Smooth muscle cell (in vitro differentiated cells): Measurements from ENCODE around the gene PCDHGB4. TPM values are rescaled to one million over a fixed set of nuclear protein-coding genes. Genes with fewer than 3 reads are reported as not detected.
"Not testable (repeated sequence)": the region's sequence is repeated elsewhere in the genome, so short reads cannot be mapped to it uniquely, and the experiment has no call there.

Source experiments
- DNase-seq: peaks from one replicate; lab custom pipeline; 2025; ENCODE audit not compliant: unreplicated experiment; lab: John Stamatoyannopoulos, UW
- H2AFZ ChIP-seq: fragments of 200-600 bp; sonication (generic); 2 replicates; pipeline ENCODE4 v1.6.0; 2016; ENCODE audit warnings: antibody characterized with exemption, low read depth, mild to moderate bottlenecking
- H3F3A ChIP-seq: fragments of 200-600 bp; sonication (generic); 2 replicates; pipeline ENCODE4 v1.6.0; 2017; ENCODE audit warnings: antibody characterized with exemption, low read depth
- H3K27ac ChIP-seq: fragments of 200-600 bp; sonication (generic); 2 replicates; pipeline ENCODE4 v1.5.1; 2016; ENCODE audit warnings: low read depth, mild to moderate bottlenecking
- H3K27me3 ChIP-seq: fragments of 200-600 bp; sonication (generic); 2 replicates; pipeline ENCODE4 v1.6.1; 2016; ENCODE audit warnings: low read depth, mild to moderate bottlenecking
- H3K36me3 ChIP-seq: fragments of 200-600 bp; sonication (generic); 2 replicates; pipeline ENCODE4 v1.5.1; 2016; ENCODE audit warnings: low read depth
- H3K4me1 ChIP-seq: fragments of 200-600 bp; sonication (generic); 2 replicates; pipeline ENCODE4 v1.5.1; 2016; ENCODE audit warnings: low read depth
- H3K4me2 ChIP-seq: fragments of 200-600 bp; sonication (generic); 2 replicates; pipeline ENCODE4 v1.6.0; 2016; ENCODE audit warnings: mild to moderate bottlenecking
- H3K4me3 ChIP-seq: fragments of 200-600 bp; sonication (generic); 2 replicates; pipeline ENCODE4 v1.5.1; 2016; ENCODE audit warnings: mild to moderate bottlenecking
- H3K79me2 ChIP-seq: fragments of 200-600 bp; sonication (generic); 2 replicates; pipeline ENCODE4 v1.6.0; 2016; ENCODE audit warnings: low read depth, mild to moderate bottlenecking
- H3K9ac ChIP-seq: fragments of 200-600 bp; sonication (generic); 2 replicates; pipeline ENCODE4 v1.6.0; 2016; ENCODE audit warnings: low read depth
- H3K9me3 ChIP-seq: fragments of 200-600 bp; sonication (generic); replicated peaks from 2 replicates; pipeline ENCODE4 v1.5.1; 2016; ENCODE audit warnings: low read depth
- H4K20me1 ChIP-seq: fragments of 200-600 bp; sonication (generic); 2 replicates; pipeline ENCODE4 v1.6.0; 2016; ENCODE audit warnings: low read depth
- CTCF ChIP-seq: fragments of 200-600 bp; sonication (generic); IDR thresholded peaks from 2 replicates; pipeline ENCODE4 v1.5.1; 2017; ENCODE audit warnings: borderline replicate concordance, mild to moderate bottlenecking, antibody characterized with exemption; ENCODE audit not compliant: insufficient read depth, poor library complexity, severe bottlenecking
- WGBS: methylation state at CpG from one replicate; pipeline ENCODE4 v1.1.7; 2016; ENCODE audit warnings: low lambda C conversion rate; 5-methylcytosine and 5-hydroxymethylcytosine counted together
- polyA plus RNA-seq: library from polyadenylated mRNA; unstranded; fragments of >200 nt; fragmentation: Nextera tagmentation; extraction: Ambion mirVana; gene quantifications from 2 replicates; pipeline ENCODE4 v1.2.1, GENCODE V29; 2016
- total RNA-seq: library from RNA; depleted of rRNA; stranded (reverse); fragments of >200 nt; gene quantifications from 2 replicates; pipeline ENCODE4 v1.2.3, GENCODE V29; 2014

Gene PCDHGB4
- total and polyA plus RNA-seq, 2 experiments from 2014 or later = 27.5 to 43.1 TPM

- Histone ChIP-seq H3K36me3 (no peaks in the 10 kb centered on the region), H2AFZ (no peak within 1 kb of the TSS), H3K9me3 (peaks cover 14% of the 10 kb centered on the region), H3F3A (no peaks in the 10 kb centered on the region), H3K27ac (no peak within 1 kb of the TSS), H3K27me3 (no peaks in the 10 kb centered on the region), H3K4me1 (no peaks in the 10 kb centered on the region), H3K79me2 (no peaks in the 10 kb centered on the region), H3K9ac (no peak within 1 kb of the TSS), H3K4me3 (no peak within 1 kb of the TSS), H4K20me1 (no peaks in the 10 kb centered on the region), H3K4me2 (no peak within 1 kb of the TSS)
- no peak for TF ChIP-seq CTCF
- no peak for DNase-seq
- WGBS = 95% methylated on average over 27 of the region's 27 CpGs
These were observed 13.7 kb upstream of the PCDHGB4 start, which contains the start of gene PCDHGA6 for GRCh38 chr5:141373673-141374317. Gene PCDHGA6 (plus strand): TSS chr5:141373891. CDS start chr5:141374084, 193 bp downstream.

GRCh38 chr5:141374627-141375026 is 12.9 kb upstream of the PCDHGB4 start:
- no peak overlapping the region for H2AFZ ChIP-seq
- H3K4me1 ChIP-seq = no peaks in the 10 kb centered on the region
- no peak overlapping the region for H3K4me2 ChIP-seq
- DNase-seq = no peak
- H3K9me3 ChIP-seq = peaks cover 14% of the 10 kb centered on the region
- H3K27me3 ChIP-seq = no peaks in the 10 kb centered on the region
- no peaks in the 10 kb centered on the region for H3K36me3 ChIP-seq
- H4K20me1 ChIP-seq = no peaks in the 10 kb centered on the region
- TF ChIP-seq CTCF = no peak
- 90% methylated on average over 14 of the region's 14 CpGs for WGBS
- no peaks in the 10 kb centered on the region for H3F3A ChIP-seq
- H3K4me3 ChIP-seq = no peak overlapping the region
- no peaks in the 10 kb centered on the region for H3K79me2 ChIP-seq
- H3K9ac ChIP-seq = no peak overlapping the region
- H3K27ac ChIP-seq = no peak overlapping the region

DNA sequence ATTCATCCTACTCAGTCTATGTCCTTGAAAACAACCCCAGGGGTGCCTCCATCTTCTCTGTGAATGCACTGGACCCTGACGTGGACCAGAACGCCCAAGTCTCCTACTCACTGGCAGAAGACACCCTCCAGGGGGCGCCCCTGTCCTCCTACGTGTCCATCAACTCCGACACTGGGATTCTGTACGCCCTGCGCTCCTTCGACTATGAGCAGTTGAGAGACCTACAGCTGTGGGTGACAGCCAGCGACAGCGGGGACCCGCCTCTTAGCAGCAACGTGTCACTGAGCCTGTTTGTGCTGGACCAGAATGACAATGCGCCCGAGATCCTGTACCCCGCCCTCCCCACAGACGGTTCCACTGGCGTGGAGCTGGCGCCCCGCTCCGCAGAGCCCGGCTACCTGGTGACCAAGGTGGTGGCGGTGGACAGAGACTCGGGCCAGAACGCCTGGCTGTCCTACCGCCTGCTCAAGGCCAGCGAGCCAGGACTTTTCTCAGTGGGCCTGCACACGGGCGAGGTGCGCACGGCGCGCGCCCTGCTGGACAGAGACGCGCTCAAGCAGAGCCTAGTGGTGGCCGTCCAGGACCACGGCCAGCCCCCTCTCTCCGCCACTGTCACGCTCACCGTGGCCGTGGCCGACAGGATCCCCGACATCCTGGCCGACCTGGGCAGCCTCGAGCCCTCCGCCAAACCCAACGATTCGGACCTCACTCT is 11.9 kb upstream of the PCDHGB4 start:
- DNase-seq, H3K4me2 ChIP-seq, H2AFZ ChIP-seq, H3K9ac ChIP-seq, H4K20me1 ChIP-seq, H3K27ac ChIP-seq, H3K27me3 ChIP-seq, H3K4me1 ChIP-seq, H3K36me3 ChIP-seq, H3K4me3 ChIP-seq, H3F3A ChIP-seq, H3K79me2 ChIP-seq: not testable (repeated sequence)
- peaks cover 14% of the 10 kb centered on the region for H3K9me3 ChIP-seq
- 96% methylated on average over 35 of the region's 48 CpGs for WGBS

DNA sequence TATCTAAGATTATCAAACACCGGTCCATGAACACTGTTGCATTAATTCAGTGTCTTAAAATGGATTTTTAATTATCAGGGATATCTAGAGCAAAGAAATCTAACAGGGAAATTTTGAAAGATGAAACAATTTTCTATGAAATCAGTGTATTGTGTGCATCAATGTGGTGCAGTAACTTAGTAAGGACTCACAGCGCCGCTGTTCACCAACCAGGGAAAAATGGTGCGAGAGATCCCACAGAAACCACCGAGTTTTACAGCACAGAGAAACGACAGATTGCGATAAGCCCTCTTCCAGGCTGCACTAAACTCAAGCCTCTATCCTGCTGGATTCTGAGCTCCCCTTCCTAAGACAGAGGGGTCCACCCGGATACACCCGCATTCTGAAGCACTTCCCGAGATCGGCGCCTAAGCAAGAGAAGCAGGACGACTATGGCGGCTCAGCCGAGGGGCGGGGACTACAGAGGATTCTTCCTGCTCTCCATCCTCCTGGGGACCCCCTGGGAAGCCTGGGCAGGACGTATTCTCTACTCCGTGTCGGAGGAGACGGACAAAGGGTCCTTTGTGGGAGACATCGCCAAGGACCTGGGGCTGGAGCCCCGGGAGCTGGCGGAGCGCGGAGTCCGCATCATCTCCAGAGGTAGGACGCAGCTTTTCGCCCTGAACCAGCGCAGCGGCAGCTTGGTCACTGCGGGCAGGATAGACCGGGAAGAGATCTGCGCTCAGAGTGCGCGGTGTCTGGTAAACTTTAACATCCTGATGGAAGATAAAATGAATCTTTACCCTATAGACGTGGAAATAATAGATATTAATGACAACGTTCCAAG is 4.8 kb upstream of the PCDHGB4 start, which contains the start of gene PCDHGA7:
Gene PCDHGA7 (plus strand): TSS at position 274 of the 826 bp plus-strand sequence. CDS start 158 bp downstream, at position 432.
- Histone ChIP-seq H3K27me3 (no peaks in the 10 kb centered on the region), H3K79me2 (no peaks in the 10 kb centered on the region), H3K27ac (no peak within 1 kb of the TSS), H3K4me3 (no peak within 1 kb of the TSS), H3K4me2 (no peak within 1 kb of the TSS), H3K9ac (no peak within 1 kb of the TSS), H3K9me3 (no peaks in the 10 kb centered on the region), H2AFZ (no peak within 1 kb of the TSS), H3K36me3 (no peaks in the 10 kb centered on the region), H3F3A (no peaks in the 10 kb centered on the region), H4K20me1 (no peaks in the 10 kb centered on the region), H3K4me1 (no peaks in the 10 kb centered on the region)
- DNase-seq = no peak
- no peak for TF ChIP-seq CTCF
- WGBS = 95% methylated on average over 37 of the region's 37 CpGs
